Lower leg skin (tissue), 4 donors: ENCODE data around the gene CYSLTR1. TPM values are rescaled to one million over a fixed set of nuclear protein-coding genes. Genes with fewer than 3 reads are reported as not detected.

Experiments used
- DNase-seq, 2 donors: peaks; one replicate each; pipeline ENCODE4 v3.0.0-alpha.2; 2019; ENCODE audit warnings: low spot score in 2 of 2
- H3K4me3 ChIP-seq: fragments of 200-600 bp; sonication (generic); 2 replicates; pipeline ENCODE4 v1.5.1; 2017; ENCODE audit warnings: mild to moderate bottlenecking, low read depth; ENCODE audit not compliant: poor library complexity, severe bottlenecking
- CTCF ChIP-seq, 3 donors: fragments of 450-650 bp; IDR thresholded peaks; one replicate each; pipeline ENCODE4 v1.5.1; 2016; ENCODE audit warnings: antibody characterized with exemption in 3 of 3, mild to moderate bottlenecking in 3 of 3, moderate library complexity in 2 of 3
- POLR2A ChIP-seq, 2 donors: fragments of 450-650 bp; IDR thresholded peaks; one replicate each; pipeline ENCODE4 v1.6.1; 2016 to 2017; ENCODE audit warnings: antibody characterized with exemption in 2 of 2, mild to moderate bottlenecking in 1 of 2, moderate library complexity in 1 of 2
- WGBS, 2 donors: methylation state at CpG; one replicate each; pipeline ENCODE4 v1.1.5; 2018; 5-methylcytosine and 5-hydroxymethylcytosine counted together
- intact Hi-C: fragments of 100-400 bp; cut with DNase I; formaldehyde crosslinking; loops from one replicate; pipeline ENCODE4 v1.15.0; 2023; ENCODE audit warnings: low total_unique reads
- total RNA-seq, 4 donors: library from RNA; depleted of rRNA; stranded (reverse); fragments of >200 nt; gene quantifications; one replicate each; pipeline ENCODE4 v1.1.0, GENCODE V29; 2016

Gene CYSLTR1
- total RNA-seq, 4 donors from 2014 or later = 0.25 to 2.3 (median 1.2) TPM

GRCh38 chrX:78321809-78322208 is 5.6 kb downstream of the CYSLTR1 start:
- TF ChIP-seq CTCF (IDR thresholded peaks at IDR 0.05) = no peak
- TF ChIP-seq POLR2A (IDR thresholded peaks at IDR 0.05) = no peak
- intact Hi-C loops = no loop called here
- no peak overlapping the region for H3K4me3 ChIP-seq
- 27 to 28% methylated on average over 2 of the region's 2 CpGs for WGBS, 2 donors
- DNase-seq = peak in 1 of 2 donors; percentile 17

- no peak for TF ChIP-seq POLR2A (IDR thresholded peaks at IDR 0.05)
- no peak for TF ChIP-seq CTCF (IDR thresholded peaks at IDR 0.05)
- intact Hi-C loops = no loop called here
These were observed 11.1 kb downstream of the CYSLTR1 start for GRCh38 chrX:78316265-78316664.

GRCh38 chrX:78315745-78316144 is 11.7 kb downstream of the CYSLTR1 start:
- intact Hi-C loops = no loop called here
- no peak for DNase-seq
- H3K4me3 ChIP-seq = no peak overlapping the region
- TF ChIP-seq CTCF (IDR thresholded peaks at IDR 0.05) (no peak), POLR2A (IDR thresholded peaks at IDR 0.05) (no peak)
- WGBS, 2 donors = 63 to 65% methylated on average over 2 of the region's 2 CpGs

More at GRCh38 chrX:78316265-78316664, 11.1 kb downstream of the CYSLTR1 start:
- WGBS, 2 donors = 6 to 54% methylated on average over 2 of the region's 2 CpGs
- H3K4me3 ChIP-seq = no peak overlapping the region
- no peak for DNase-seq

- intact Hi-C loops = no loop called here
- TF ChIP-seq POLR2A (IDR thresholded peaks at IDR 0.05) (no peak), CTCF (IDR thresholded peaks at IDR 0.05) (no peak)
- WGBS, 2 donors = 33 to 50% methylated on average over 2 of the region's 2 CpGs
- DNase-seq = no peak
- no peak overlapping the region for H3K4me3 ChIP-seq
These were observed 12.8 kb downstream of the CYSLTR1 start for GRCh38 chrX:78314561-78314960.

- intact Hi-C loops = no loop called here
- WGBS, 2 donors = 39 to 58% methylated on average over 3 of the region's 3 CpGs
- no peak for DNase-seq
- no peak overlapping the region for H3K4me3 ChIP-seq
- TF ChIP-seq CTCF (IDR thresholded peaks at IDR 0.05) (no peak), POLR2A (IDR thresholded peaks at IDR 0.05) (no peak)
These were observed 13.9 kb downstream of the CYSLTR1 start for GRCh38 chrX:78313526-78313925.

GRCh38 chrX:78307665-78308064 is 19.7 kb downstream of the CYSLTR1 start:
- no peak for DNase-seq
- TF ChIP-seq CTCF (IDR thresholded peaks at IDR 0.05) = no peak
- TF ChIP-seq POLR2A (IDR thresholded peaks at IDR 0.05) = no peak
- intact Hi-C loops = no loop called here
- H3K4me3 ChIP-seq = no peak overlapping the region
